Upper lobe of left lung (tissue), 4 donors: Measurements from ENCODE around the gene DYRK2.

Source experiments
- EP300 ChIP-seq, 4 donors: sonication (generic); formaldehyde crosslinking; IDR thresholded peaks; one replicate each; pipeline ENCODE4 v1.5.1; 2017; ENCODE audit warnings: antibody characterized with exemption in 4 of 4, control low read depth in 2 of 4
- POLR2A ChIP-seq, 4 donors: fragments of 450-650 bp; IDR thresholded peaks; one replicate each; pipeline ENCODE4 v1.5.1; 2016 to 2017; ENCODE audit warnings: antibody characterized with exemption in 4 of 4, mild to moderate bottlenecking in 2 of 4
- POLR2AphosphoS5 ChIP-seq, 2 donors: sonication (generic); formaldehyde crosslinking; IDR thresholded peaks; one replicate each; pipeline ENCODE4 v1.5.1; 2017; ENCODE audit warnings: antibody characterized with exemption in 2 of 2
- TF ChIP-seq, protein P1 (sequence below), 6 experiments: fragments of 450-650 bp in 4 of 6; fragments of 200-600 bp in 2 of 6; sonication (generic) in 2 of 6; IDR thresholded peaks; one replicate each; pipeline ENCODE4 v1.5.1; 2016 to 2019; ENCODE audit warnings: antibody characterized with exemption in 6 of 6

DNA sequence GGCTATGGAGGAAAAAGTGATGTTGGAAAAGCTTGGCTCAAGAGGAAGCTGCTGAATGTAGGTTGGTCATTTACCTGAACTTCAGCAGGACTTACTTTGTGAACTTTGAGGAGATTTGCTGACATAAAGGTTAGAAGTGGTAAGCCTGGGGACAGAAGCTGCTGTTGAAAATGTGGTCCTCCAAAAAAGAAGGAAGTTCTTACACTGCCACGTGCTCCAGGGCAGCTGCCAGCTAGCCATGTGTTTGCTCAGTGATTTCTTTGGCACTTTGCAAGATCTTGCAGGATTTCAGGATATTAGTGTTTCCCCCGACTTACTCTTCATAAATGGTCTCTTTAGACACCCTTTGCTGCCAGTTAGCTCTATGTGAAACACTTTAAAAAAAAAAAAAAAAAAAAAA lies 14.8 kb upstream of the DYRK2 start:
- TF ChIP-seq POLR2A (IDR thresholded peaks at IDR 0.05) (no peak), POLR2AphosphoS5 (IDR thresholded peaks at IDR 0.05) (no peak), EP300 (IDR thresholded peaks at IDR 0.05) (no peak)
- TF ChIP-seq, protein P1, sequence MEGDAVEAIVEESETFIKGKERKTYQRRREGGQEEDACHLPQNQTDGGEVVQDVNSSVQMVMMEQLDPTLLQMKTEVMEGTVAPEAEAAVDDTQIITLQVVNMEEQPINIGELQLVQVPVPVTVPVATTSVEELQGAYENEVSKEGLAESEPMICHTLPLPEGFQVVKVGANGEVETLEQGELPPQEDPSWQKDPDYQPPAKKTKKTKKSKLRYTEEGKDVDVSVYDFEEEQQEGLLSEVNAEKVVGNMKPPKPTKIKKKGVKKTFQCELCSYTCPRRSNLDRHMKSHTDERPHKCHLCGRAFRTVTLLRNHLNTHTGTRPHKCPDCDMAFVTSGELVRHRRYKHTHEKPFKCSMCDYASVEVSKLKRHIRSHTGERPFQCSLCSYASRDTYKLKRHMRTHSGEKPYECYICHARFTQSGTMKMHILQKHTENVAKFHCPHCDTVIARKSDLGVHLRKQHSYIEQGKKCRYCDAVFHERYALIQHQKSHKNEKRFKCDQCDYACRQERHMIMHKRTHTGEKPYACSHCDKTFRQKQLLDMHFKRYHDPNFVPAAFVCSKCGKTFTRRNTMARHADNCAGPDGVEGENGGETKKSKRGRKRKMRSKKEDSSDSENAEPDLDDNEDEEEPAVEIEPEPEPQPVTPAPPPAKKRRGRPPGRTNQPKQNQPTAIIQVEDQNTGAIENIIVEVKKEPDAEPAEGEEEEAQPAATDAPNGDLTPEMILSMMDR (IDR thresholded peaks at IDR 0.05), result no peak
